DOHH2 (cell line): Measurements from ENCODE around the gene ZNF675.
"Not testable (repeated sequence)": the region's sequence is repeated elsewhere in the genome, so short reads cannot be mapped to it uniquely, and the experiment has no call there.

Experiments
- H3F3A ChIP-seq: fragments of 200-600 bp; sonication (generic), shearing (Covaris generic); 2 replicates; pipeline ENCODE4 v1.6.0; 2016; ENCODE audit warnings: antibody characterized with exemption, mild to moderate bottlenecking; ENCODE audit not compliant: control insufficient read depth, insufficient read depth
- H3K27ac ChIP-seq: fragments of 200-600 bp; sonication (generic); 2 replicates; pipeline ENCODE4 v1.5.1; 2014; ENCODE audit warnings: low read depth, mild to moderate bottlenecking, low read length, moderate library complexity
- H3K27me3 ChIP-seq: fragments of 200-600 bp; sonication (generic); 2 replicates; pipeline ENCODE4 v1.6.1; 2014; ENCODE audit warnings: mild to moderate bottlenecking, low read length, mixed read lengths; ENCODE audit not compliant: control insufficient read depth
- H3K36me3 ChIP-seq: fragments of 200-600 bp; sonication (generic); 2 replicates; pipeline ENCODE4 v1.6.1; 2014; ENCODE audit warnings: mild to moderate bottlenecking, low read length, moderate library complexity, mixed read lengths; ENCODE audit not compliant: control insufficient read depth
- H3K4me1 ChIP-seq: fragments of 200-600 bp; sonication (generic); 2 replicates; pipeline ENCODE4 v1.6.1; 2014; ENCODE audit warnings: mild to moderate bottlenecking, low read length, mixed read lengths; ENCODE audit not compliant: control insufficient read depth
- H3K4me2 ChIP-seq: fragments of 200-600 bp; sonication (generic); 2 replicates; pipeline ENCODE4 v1.6.0; 2014; ENCODE audit warnings: mild to moderate bottlenecking, low read length, moderate library complexity
- H3K4me3 ChIP-seq: fragments of 200-600 bp; sonication (generic); 2 replicates; pipeline ENCODE4 v1.5.1; 2014; ENCODE audit warnings: mild to moderate bottlenecking, low read length, mixed read lengths
- H3K79me2 ChIP-seq: fragments of 200-600 bp; sonication (generic); 2 replicates; pipeline ENCODE4 v1.6.1; 2014; ENCODE audit warnings: mild to moderate bottlenecking, low read length, mixed read lengths; ENCODE audit not compliant: control insufficient read depth
- H3K9me2 ChIP-seq: fragments of 200-600 bp; sonication (generic); replicated peaks from 2 replicates; pipeline ENCODE4 v1.6.1; 2014; ENCODE audit warnings: mild to moderate bottlenecking, low read length, mixed read lengths; ENCODE audit not compliant: control insufficient read depth
- H3K9me3 ChIP-seq: fragments of 200-600 bp; sonication (generic); 2 replicates; pipeline ENCODE4 v1.6.1; 2014; ENCODE audit warnings: antibody characterized with exemption, low read length, mixed read lengths; ENCODE audit not compliant: control insufficient read depth, insufficient read depth
- H4K20me1 ChIP-seq: fragments of 200-600 bp; sonication (generic); 2 replicates; pipeline ENCODE4 v1.6.0; 2014; ENCODE audit warnings: low read depth, mild to moderate bottlenecking, antibody characterized with exemption, low read length, moderate library complexity; ENCODE audit not compliant: control insufficient read depth, insufficient read depth
- CTCF ChIP-seq: fragments of 200-600 bp; sonication (generic); IDR thresholded peaks from one replicate; pipeline ENCODE4 v1.5.1; 2014; ENCODE audit warnings: antibody characterized with exemption, mild to moderate bottlenecking, low read depth, low read length; ENCODE audit not compliant: poor library complexity, severe bottlenecking
- EZH2phosphoT487 ChIP-seq: fragments of 200-600 bp; sonication (generic); IDR thresholded peaks from 2 replicates; pipeline ENCODE4 v1.6.1; 2017; ENCODE audit warnings: borderline replicate concordance, mild to moderate bottlenecking, antibody characterized with exemption, low read length, moderate library complexity, mixed read lengths

Gene ZNF675

GRCh38 chr19:23686621-23687423 is at the start of gene ZNF675:
Gene ZNF675 (minus strand): TSS chr19:23687212. CDS start chr19:23687033, 179 bp downstream.
- no peaks in the 10 kb centered on the region for H3K27me3 ChIP-seq
- H3F3A ChIP-seq, result no peaks in the 10 kb centered on the region
- TF ChIP-seq CTCF (peak; percentile 15), EZH2phosphoT487 (no peak)
- H3K9me2 ChIP-seq, result no peaks in the 10 kb centered on the region
- H3K4me1 ChIP-seq, result peaks cover 10% of the 10 kb centered on the region
- peaks cover 51% of the 10 kb centered on the region for H3K79me2 ChIP-seq
- H3K9me3 ChIP-seq, result peaks cover 22% of the 10 kb centered on the region; the same call in 1 of the 2 replicates
- no peaks in the 10 kb centered on the region for H4K20me1 ChIP-seq
- H3K36me3 ChIP-seq, result peaks cover 46% of the 10 kb centered on the region
- peak within 1 kb of the TSS; percentile 95 for H3K4me3 ChIP-seq
- peak within 1 kb of the TSS; percentile 48 for H3K4me2 ChIP-seq
- H3K27ac ChIP-seq, result peak within 1 kb of the TSS; percentile 72

- not testable (repeated sequence) for H3K9me3 ChIP-seq, H3K4me2 ChIP-seq, H4K20me1 ChIP-seq, H3K4me3 ChIP-seq, H3K9me2 ChIP-seq, H3K79me2 ChIP-seq, H3K27ac ChIP-seq, H3K27me3 ChIP-seq, H3F3A ChIP-seq, H3K4me1 ChIP-seq, H3K36me3 ChIP-seq
Measured at GRCh38 chr19:23730729-23731465, 43.9 kb upstream of the ZNF675 start.

GRCh38 chr19:23724161-23724560 is 37.1 kb upstream of the ZNF675 start:
- not testable (repeated sequence) for H3K4me3 ChIP-seq, H4K20me1 ChIP-seq, H3K27ac ChIP-seq, H3F3A ChIP-seq, H3K27me3 ChIP-seq, H3K79me2 ChIP-seq, H3K4me2 ChIP-seq, H3K9me3 ChIP-seq, H3K36me3 ChIP-seq, H3K9me2 ChIP-seq, H3K4me1 ChIP-seq

- no peak overlapping the region for H3K4me3 ChIP-seq
- H4K20me1 ChIP-seq, result no peaks in the 10 kb centered on the region
- no peaks in the 10 kb centered on the region for H3K9me2 ChIP-seq
- H3F3A ChIP-seq, result no peaks in the 10 kb centered on the region
- H3K4me2 ChIP-seq, result no peak overlapping the region
- H3K4me1 ChIP-seq, result no peaks in the 10 kb centered on the region
- TF ChIP-seq EZH2phosphoT487 (no peak), CTCF (no peak)
- no peak overlapping the region for H3K27ac ChIP-seq
- H3K79me2 ChIP-seq, result no peaks in the 10 kb centered on the region
- no peaks in the 10 kb centered on the region for H3K27me3 ChIP-seq
- no peaks in the 10 kb centered on the region for H3K9me3 ChIP-seq
- H3K36me3 ChIP-seq, result no peaks in the 10 kb centered on the region
Measured at GRCh38 chr19:23718802-23719201, 31.8 kb upstream of the ZNF675 start.
